22Rv1 (cell line): ENCODE data around the gene DLEC1.

ENCODE experiments used
- CTCF ChIP-seq: fragments of 450-650 bp; IDR thresholded peaks from 2 replicates; pipeline ENCODE4 v1.5.1; 2017; ENCODE audit warnings: mild to moderate bottlenecking
- ZFX ChIP-seq: fragments of 450-650 bp; IDR thresholded peaks from 2 replicates; pipeline ENCODE4 v1.6.1; 2017; ENCODE audit warnings: antibody characterized with exemption, borderline replicate concordance

DNA sequence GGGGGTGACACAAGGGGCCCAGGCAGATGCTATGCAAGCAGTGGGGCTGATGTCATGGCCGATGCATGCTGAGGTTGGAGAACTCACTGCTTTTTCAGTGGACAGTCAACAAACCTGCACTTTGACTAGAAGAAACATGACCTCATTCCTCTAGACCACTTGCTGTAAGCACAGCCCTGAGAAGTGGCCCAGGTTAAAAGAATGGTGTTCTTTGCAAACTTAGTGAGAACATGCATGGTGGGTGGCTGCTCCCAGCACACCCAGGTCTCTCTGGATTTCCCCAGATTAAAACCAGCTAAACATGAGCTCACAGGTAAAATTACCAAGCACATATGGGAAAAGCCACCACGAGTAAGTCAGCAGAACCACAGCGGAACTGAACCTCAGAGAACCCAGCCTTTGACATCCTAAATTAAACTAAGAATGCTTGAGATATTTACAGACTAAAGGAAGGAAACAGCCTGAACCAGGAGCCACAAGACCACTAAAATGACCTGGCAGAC is 15.5 kb downstream of the DLEC1 start:
- TF ChIP-seq CTCF = no peak
- TF ChIP-seq ZFX = no peak
